KOPT-K1 (cell line): ENCODE measurements around the gene ZNF554.
A peak's percentile ranks its signal among the peaks of the same experiment; 100 is the strongest.

Source experiments
- H3K27ac ChIP-seq: fragments of 200-600 bp; sonication (generic); 2 replicates; pipeline ENCODE4 v1.5.1; 2016; ENCODE audit warnings: antibody characterized with exemption, mild to moderate bottlenecking, low read depth, low read length; ENCODE audit not compliant: poor library complexity, severe bottlenecking
- H3K36me3 ChIP-seq: fragments of 200-600 bp; sonication (generic); 2 replicates; pipeline ENCODE4 v1.5.1; 2017; ENCODE audit warnings: antibody characterized with exemption, mild to moderate bottlenecking, low read length, moderate library complexity; ENCODE audit not compliant: insufficient read depth
- H3K9me3 ChIP-seq: fragments of 200-600 bp; sonication (generic); 2 replicates; pipeline ENCODE4 v1.5.1; 2017; ENCODE audit warnings: antibody characterized with exemption, low read length, mild to moderate bottlenecking; ENCODE audit not compliant: insufficient read depth, poor library complexity, severe bottlenecking

ZNF554 gene

GRCh38 chr19:2819540-2820111 is at the start of gene ZNF554:
TSS of gene ZNF554 (plus strand) at chr19:2819868. CDS start at chr19:2820072, 204 bp downstream.
- no peaks in the 10 kb centered on the region for H3K9me3 ChIP-seq
- H3K27ac ChIP-seq: peak within 1 kb of the TSS; percentile 50
- peaks cover 14% of the 10 kb centered on the region for H3K36me3 ChIP-seq

- Histone ChIP-seq H3K9me3 (no peaks in the 10 kb centered on the region), H3K27ac (no peak overlapping the region), H3K36me3 (peaks cover 58% of the 10 kb centered on the region)
Measured at GRCh38 chr19:2770055-2771013, 49.3 kb upstream of the ZNF554 start.

- Histone ChIP-seq H3K27ac (no peak overlapping the region), H3K9me3 (no peaks in the 10 kb centered on the region), H3K36me3 (peaks cover 45% of the 10 kb centered on the region)
Measured at GRCh38 chr19:2771786-2772674, 47.6 kb upstream of the ZNF554 start.

- Histone ChIP-seq H3K36me3 (peaks cover 45% of the 10 kb centered on the region), H3K27ac (no peak overlapping the region), H3K9me3 (no peaks in the 10 kb centered on the region)
Measured at GRCh38 chr19:2774083-2774679, 45.5 kb upstream of the ZNF554 start.

GRCh38 chr19:2774953-2775555 is 44.6 kb upstream of the ZNF554 start:
- H3K36me3 ChIP-seq: peaks cover 50% of the 10 kb centered on the region
- peak overlapping the region; percentile 12 for H3K27ac ChIP-seq

GRCh38 chr19:2775556-2776430 is 43.9 kb upstream of the ZNF554 start:
- H3K9me3 ChIP-seq: no peaks in the 10 kb centered on the region
- H3K36me3 ChIP-seq: peaks cover 51% of the 10 kb centered on the region

More at GRCh38 chr19:2774953-2775555, 44.6 kb upstream of the ZNF554 start:
- H3K9me3 ChIP-seq: no peaks in the 10 kb centered on the region

GRCh38 chr19:2777952-2778683 is 41.5 kb upstream of the ZNF554 start:
- no peaks in the 10 kb centered on the region for H3K9me3 ChIP-seq
- H3K36me3 ChIP-seq: peaks cover 48% of the 10 kb centered on the region
- no peak overlapping the region for H3K27ac ChIP-seq

More at GRCh38 chr19:2775556-2776430, 43.9 kb upstream of the ZNF554 start:
- H3K27ac ChIP-seq: peak overlapping the region; percentile 12

GRCh38 chr19:2779121-2779740 is 40.4 kb upstream of the ZNF554 start:
- H3K9me3 ChIP-seq: no peaks in the 10 kb centered on the region

GRCh38 chr19:2780284-2780683 is 39.4 kb upstream of the ZNF554 start:
- peaks cover 48% of the 10 kb centered on the region for H3K36me3 ChIP-seq
- H3K27ac ChIP-seq: no peak overlapping the region
- no peaks in the 10 kb centered on the region for H3K9me3 ChIP-seq

More at GRCh38 chr19:2779121-2779740, 40.4 kb upstream of the ZNF554 start:
- H3K36me3 ChIP-seq: peaks cover 48% of the 10 kb centered on the region
- no peak overlapping the region for H3K27ac ChIP-seq

- Histone ChIP-seq H3K9me3 (no peaks in the 10 kb centered on the region), H3K27ac (peak overlapping the region; percentile 86), H3K36me3 (peaks cover 44% of the 10 kb centered on the region)
Measured at GRCh38 chr19:2782329-2782935, 37.2 kb upstream of the ZNF554 start.

GRCh38 chr19:2782936-2783780 is 36.5 kb upstream of the ZNF554 start, which contains the start of gene SGTA:
TSS of gene SGTA (minus strand) at chr19:2783273. CDS start at chr19:2769068, 14,205 bp downstream.
- H3K36me3 ChIP-seq: peaks cover 44% of the 10 kb centered on the region
- no peaks in the 10 kb centered on the region for H3K9me3 ChIP-seq
- H3K27ac ChIP-seq: peak within 1 kb of the TSS; percentile 86
